Activated naive CD8-positive, alpha-beta T cell treated with anti-CD3 and anti-CD28 coated beads for 36 hours (primary cell): ENCODE data around the gene SDK1. TPM values are rescaled to one million over a fixed set of nuclear protein-coding genes. Genes with fewer than 3 reads are reported as not detected.
"Not testable (repeated sequence)": the region's sequence is repeated elsewhere in the genome, so short reads cannot be mapped to it uniquely, and the experiment has no call there.

Experiments used
- DNase-seq: peaks from one replicate; pipeline ENCODE4 v3.0.0; 2021
- H3K27ac Mint-ChIP-seq: one replicate; pipeline ENCODE4 v1.8.0; 2022; ENCODE audit warnings: mild to moderate bottlenecking, moderate library complexity, mixed read lengths
- H3K27me3 Mint-ChIP-seq: one replicate; pipeline ENCODE4 v1.8.0; 2022; ENCODE audit warnings: mild to moderate bottlenecking, mixed read lengths
- H3K36me3 Mint-ChIP-seq: one replicate; pipeline ENCODE4 v1.8.0; 2021; ENCODE audit warnings: mild to moderate bottlenecking, mixed read lengths
- H3K4me1 Mint-ChIP-seq: one replicate; pipeline ENCODE4 v1.8.0; 2021; ENCODE audit warnings: mixed read lengths
- H3K4me3 Mint-ChIP-seq: one replicate; pipeline ENCODE4 v1.8.0; 2022; ENCODE audit warnings: mild to moderate bottlenecking, moderate library complexity, mixed read lengths
- H3K9me3 Mint-ChIP-seq: one replicate; pipeline ENCODE4 v1.8.0; 2022; ENCODE audit warnings: mixed read lengths
- total RNA-seq, 2 experiments: library from RNA; stranded (reverse); gene quantifications; one replicate each; pipeline ENCODE4 v1.2.3, GENCODE V29; 2021

Gene SDK1
- total RNA-seq, 2 experiments from 2014 or later: 0.49 to 0.54 TPM

- Mint-ChIP-seq H3K36me3 (no peaks in the 10 kb centered on the region), H3K27ac (no peak overlapping the region), H3K4me1 (no peaks in the 10 kb centered on the region), H3K27me3 (no peaks in the 10 kb centered on the region), H3K4me3 (no peak overlapping the region), H3K9me3 (peaks cover 22% of the 10 kb centered on the region)
- DNase-seq: no peak
These were observed 947.2 kb downstream of the SDK1 start for GRCh38 chr7:4248295-4248694.

GRCh38 chr7:4249241-4249640 lies 948.2 kb downstream of the SDK1 start:
- H3K9me3 Mint-ChIP-seq: peaks cover 29% of the 10 kb centered on the region
- H3K27me3 Mint-ChIP-seq: no peaks in the 10 kb centered on the region
- H3K4me1 Mint-ChIP-seq: no peaks in the 10 kb centered on the region
- no peak overlapping the region for H3K27ac Mint-ChIP-seq
- no peak for DNase-seq
- no peak overlapping the region for H3K4me3 Mint-ChIP-seq
- H3K36me3 Mint-ChIP-seq: no peaks in the 10 kb centered on the region

GRCh38 chr7:4255336-4255735 lies 954.3 kb downstream of the SDK1 start:
- Mint-ChIP-seq H3K36me3 (no peaks in the 10 kb centered on the region), H3K4me1 (no peaks in the 10 kb centered on the region), H3K4me3 (no peak overlapping the region), H3K27ac (no peak overlapping the region), H3K9me3 (peaks cover 27% of the 10 kb centered on the region), H3K27me3 (peaks cover 4% of the 10 kb centered on the region)
- no peak for DNase-seq

GRCh38 chr7:4256286-4256685 lies 955.2 kb downstream of the SDK1 start:
- H3K4me3 Mint-ChIP-seq: no peak overlapping the region
- no peak for DNase-seq
- H3K27ac Mint-ChIP-seq: no peak overlapping the region
- H3K4me1 Mint-ChIP-seq: no peaks in the 10 kb centered on the region
- no peaks in the 10 kb centered on the region for H3K36me3 Mint-ChIP-seq
- H3K27me3 Mint-ChIP-seq: peaks cover 4% of the 10 kb centered on the region
- peaks cover 21% of the 10 kb centered on the region for H3K9me3 Mint-ChIP-seq

GRCh38 chr7:4257146-4258111 lies 956.4 kb downstream of the SDK1 start:
- Mint-ChIP-seq H3K27ac (no peak overlapping the region), H3K36me3 (no peaks in the 10 kb centered on the region), H3K27me3 (peaks cover 4% of the 10 kb centered on the region), H3K4me3 (no peak overlapping the region), H3K9me3 (peaks cover 19% of the 10 kb centered on the region), H3K4me1 (no peaks in the 10 kb centered on the region)
- no peak for DNase-seq

- not testable (repeated sequence) for DNase-seq, H3K36me3 Mint-ChIP-seq, H3K9me3 Mint-ChIP-seq, H3K4me3 Mint-ChIP-seq, H3K4me1 Mint-ChIP-seq, H3K27me3 Mint-ChIP-seq, H3K27ac Mint-ChIP-seq
These were observed 959.1 kb downstream of the SDK1 start for GRCh38 chr7:4260116-4260515.

- Mint-ChIP-seq H3K27me3 (peaks cover 13% of the 10 kb centered on the region), H3K4me3 (no peak overlapping the region), H3K4me1 (no peaks in the 10 kb centered on the region), H3K9me3 (peaks cover 1% of the 10 kb centered on the region), H3K27ac (no peak overlapping the region), H3K36me3 (no peaks in the 10 kb centered on the region)
- no peak for DNase-seq
These were observed 960.0 kb downstream of the SDK1 start for GRCh38 chr7:4260867-4261600.

- Mint-ChIP-seq H3K4me1 (no peaks in the 10 kb centered on the region), H3K27ac (no peak overlapping the region), H3K27me3 (peaks cover 17% of the 10 kb centered on the region), H3K9me3 (peaks cover 1% of the 10 kb centered on the region), H3K4me3 (no peak overlapping the region), H3K36me3 (no peaks in the 10 kb centered on the region)
- DNase-seq: no peak
These were observed 960.5 kb downstream of the SDK1 start for GRCh38 chr7:4261601-4261960.

- H3K36me3 Mint-ChIP-seq, H3K9me3 Mint-ChIP-seq, DNase-seq, H3K4me3 Mint-ChIP-seq, H3K4me1 Mint-ChIP-seq, H3K27ac Mint-ChIP-seq: not testable (repeated sequence)
- H3K27me3 Mint-ChIP-seq: peaks cover 17% of the 10 kb centered on the region
These were observed 963.2 kb downstream of the SDK1 start for GRCh38 chr7:4264206-4264605.

- Mint-ChIP-seq H3K27ac (no peak overlapping the region), H3K4me1 (no peaks in the 10 kb centered on the region), H3K27me3 (peaks cover 17% of the 10 kb centered on the region), H3K4me3 (no peak overlapping the region), H3K9me3 (peaks cover 1% of the 10 kb centered on the region), H3K36me3 (no peaks in the 10 kb centered on the region)
- DNase-seq: no peak
These were observed 964.0 kb downstream of the SDK1 start for GRCh38 chr7:4265066-4265465.

GRCh38 chr7:4265676-4266075 lies 964.6 kb downstream of the SDK1 start:
- Mint-ChIP-seq H3K4me3 (no peak overlapping the region), H3K36me3 (no peaks in the 10 kb centered on the region), H3K27me3 (peaks cover 17% of the 10 kb centered on the region), H3K27ac (no peak overlapping the region), H3K4me1 (no peaks in the 10 kb centered on the region), H3K9me3 (peaks cover 1% of the 10 kb centered on the region)
- DNase-seq: no peak

- Mint-ChIP-seq H3K9me3 (peaks cover 1% of the 10 kb centered on the region), H3K27me3 (peaks cover 17% of the 10 kb centered on the region), H3K4me3 (no peak overlapping the region), H3K36me3 (no peaks in the 10 kb centered on the region), H3K4me1 (no peaks in the 10 kb centered on the region), H3K27ac (no peak overlapping the region)
- no peak for DNase-seq
These were observed 965.4 kb downstream of the SDK1 start for GRCh38 chr7:4266270-4267040.

- H3K4me1 Mint-ChIP-seq: no peaks in the 10 kb centered on the region
These were observed 966.4 kb downstream of the SDK1 start for GRCh38 chr7:4267341-4268039.

GRCh38 chr7:4268040-4268965 lies 967.3 kb downstream of the SDK1 start:
- Mint-ChIP-seq H3K27me3 (peaks cover 17% of the 10 kb centered on the region), H3K4me3 (no peak overlapping the region), H3K36me3 (no peaks in the 10 kb centered on the region), H3K4me1 (no peaks in the 10 kb centered on the region), H3K9me3 (peaks cover 1% of the 10 kb centered on the region), H3K27ac (no peak overlapping the region)
- no peak for DNase-seq

More at GRCh38 chr7:4267341-4268039, 966.4 kb downstream of the SDK1 start:
- no peak for DNase-seq
- Mint-ChIP-seq H3K36me3 (no peaks in the 10 kb centered on the region), H3K9me3 (peaks cover 1% of the 10 kb centered on the region), H3K27ac (no peak overlapping the region), H3K27me3 (peaks cover 17% of the 10 kb centered on the region), H3K4me3 (no peak overlapping the region)
